IMR-90 (cell line): ENCODE results near the gene TMLHE. TPM values are rescaled to one million over a fixed set of nuclear protein-coding genes. Genes with fewer than 3 reads are reported as not detected.

Experiments
- ATAC-seq: fragments of 200-7000 bp; cut with Tn5 transposase; 2 replicates; pipeline ENCODE4 v1.9.1; 2020; ENCODE audit warnings: low read depth, mild to moderate bottlenecking, moderate library complexity
- BruUV-seq: library from RNA; stranded (reverse); fragments of 400-500 nt; replicated peaks from 2 replicates; lab custom pipeline; 2021; lab: Mats Ljungman, UMichigan
- CTCF ChIA-PET: fragments of 300-600 bp; formaldehyde crosslinking; extraction: SDS; loops from one replicate; lab custom pipeline; 2021; ENCODE audit warnings: antibody characterized with exemption; lab: Yijun Ruan, JAX
- POLR2A ChIA-PET: fragments of 300-600 bp; sonication (Branson Sonifier 250); formaldehyde crosslinking; loops from one replicate; lab custom pipeline; 2022; ENCODE audit warnings: antibody characterized with exemption; ENCODE audit not compliant: unreplicated experiment; lab: Charles Lee
- DNase-seq: peaks from one replicate; pipeline ENCODE4 v3.0.0; 2013
- H2AFZ ChIP-seq: replicated peaks from 2 replicates; pipeline ENCODE3; 2013; ENCODE audit warnings: low read length, mild to moderate bottlenecking; ENCODE audit not compliant: poor library complexity
- H2AK5ac ChIP-seq: 2 replicates; pipeline ENCODE4 v1.6.1; 2013; ENCODE audit warnings: low read depth, low read length, inconsistent platforms
- H2AK9ac ChIP-seq: replicated peaks from 2 replicates; pipeline ENCODE3; 2013; ENCODE audit warnings: mild to moderate bottlenecking, low read depth, low read length, moderate library complexity; ENCODE audit not compliant: poor library complexity
- H2BK120ac ChIP-seq: 2 replicates; pipeline ENCODE4 v1.6.1; 2013; ENCODE audit warnings: low read depth, low read length, inconsistent platforms
- H2BK15ac ChIP-seq: 3 replicates; pipeline ENCODE4 v1.6.1; 2013; ENCODE audit warnings: low read depth, low read length, inconsistent platforms
- H2BK20ac ChIP-seq: 2 replicates; pipeline ENCODE4 v1.6.1; 2013; ENCODE audit warnings: low read depth, mild to moderate bottlenecking, inconsistent platforms, low read length, moderate library complexity
- H2BK5ac ChIP-seq: 2 replicates; pipeline ENCODE4 v1.6.1; 2013; ENCODE audit warnings: mild to moderate bottlenecking, low read depth, low read length, inconsistent platforms; ENCODE audit not compliant: poor library complexity, severe bottlenecking
- H3K14ac ChIP-seq: replicated peaks from 2 replicates; pipeline ENCODE4 v1.6.1; 2013; ENCODE audit warnings: low read depth, low read length, inconsistent platforms
- H3K18ac ChIP-seq: 2 replicates; pipeline ENCODE4 v1.6.1; 2013; ENCODE audit warnings: low read depth, low read length, control low read depth
- H3K23ac ChIP-seq: 2 replicates; pipeline ENCODE4 v1.6.1; 2013; ENCODE audit warnings: low read depth, low read length, inconsistent platforms
- H3K27ac ChIP-seq: 2 replicates; pipeline ENCODE4 v1.5.1; 2013; ENCODE audit warnings: mild to moderate bottlenecking, control low read depth, low read length; ENCODE audit not compliant: insufficient read depth
- H3K27me3 ChIP-seq: 2 replicates; pipeline ENCODE4 v1.6.1; 2013; ENCODE audit warnings: low read length; ENCODE audit not compliant: control insufficient read depth, insufficient read depth
- H3K36me3 ChIP-seq: 2 replicates; pipeline ENCODE4 v1.6.1; 2013; ENCODE audit warnings: low read length, mixed read lengths; ENCODE audit not compliant: control insufficient read depth, insufficient read depth
- H3K4ac ChIP-seq: 2 replicates; pipeline ENCODE4 v1.6.1; 2013; ENCODE audit warnings: low read depth, low read length, inconsistent platforms
- H3K4me1 ChIP-seq: 2 replicates; pipeline ENCODE4 v1.6.1; 2013; ENCODE audit warnings: low read length, mixed read lengths; ENCODE audit not compliant: control insufficient read depth, insufficient read depth
- H3K4me2 ChIP-seq: 2 replicates; pipeline ENCODE4 v1.6.1; 2013; ENCODE audit warnings: low read depth, mild to moderate bottlenecking, control low read depth, low read length, moderate library complexity
- H3K4me3 ChIP-seq: 2 replicates; pipeline ENCODE4 v1.5.1; 2013; ENCODE audit warnings: low read depth, mild to moderate bottlenecking, control low read depth, low read length, moderate library complexity; ENCODE audit not compliant: insufficient read depth
- H3K56ac ChIP-seq: 2 replicates; pipeline ENCODE4 v1.6.1; 2013; ENCODE audit warnings: low read length, inconsistent platforms; ENCODE audit not compliant: insufficient read depth; ENCODE audit errors: extremely low read depth
- H3K79me1 ChIP-seq, 2 experiments: 2 replicates each; pipeline ENCODE4 v1.6.1; 2013; ENCODE audit warnings: low read length in 2 of 2, inconsistent platforms in 1 of 2, low read depth in 1 of 2
- H3K9ac ChIP-seq: 2 replicates; pipeline ENCODE4 v1.6.1; 2013; ENCODE audit warnings: low read depth, low read length, control low read depth
- H3K9me1 ChIP-seq: 2 replicates; pipeline ENCODE4 v1.6.1; 2013; ENCODE audit warnings: low read length, inconsistent platforms; ENCODE audit not compliant: insufficient read depth
- H3K9me3 ChIP-seq: 2 replicates; pipeline ENCODE4 v1.6.1; 2013; ENCODE audit warnings: low read length; ENCODE audit not compliant: control insufficient read depth, insufficient read depth
- H4K20me1 ChIP-seq: 2 replicates; pipeline ENCODE4 v1.6.1; 2013; ENCODE audit warnings: low read length, inconsistent platforms; ENCODE audit not compliant: insufficient read depth
- H4K5ac ChIP-seq: 2 replicates; pipeline ENCODE4 v1.6.1; 2013; ENCODE audit warnings: mild to moderate bottlenecking, low read depth, low read length, control low read depth
- H4K8ac ChIP-seq, 2 experiments: 2 replicates each; pipeline ENCODE4 v1.6.1; 2013; ENCODE audit warnings: low read depth in 2 of 2, low read length in 2 of 2, control low read depth in 1 of 2, inconsistent platforms in 1 of 2
- H4K91ac ChIP-seq: 2 replicates; pipeline ENCODE4 v1.6.1; 2013; ENCODE audit warnings: low read depth, low read length, inconsistent platforms; ENCODE audit not compliant: insufficient read depth
- BHLHE40 ChIP-seq: fragments of 150-350 bp; IDR thresholded peaks from 2 replicates; pipeline ENCODE4 v1.6.1; 2016; ENCODE audit warnings: mild to moderate bottlenecking, low read depth, low read length
- CEBPB ChIP-seq: IDR thresholded peaks from 2 replicates; pipeline ENCODE4 v1.6.1; 2012; ENCODE audit warnings: low read depth, low read length, improper control_type of control experiment
- CHD1 ChIP-seq: IDR thresholded peaks from 2 replicates; pipeline ENCODE4 v1.6.1; 2012; ENCODE audit warnings: low read depth, low read length, improper control_type of control experiment
- CTCF ChIP-seq: conservative IDR thresholded peaks from 2 replicates; pipeline ENCODE4 v1.5.1; 2012; ENCODE audit warnings: mild to moderate bottlenecking, low read depth, low read length, improper control_type of control experiment
- ELK1 ChIP-seq: fragments of 150-350 bp; IDR thresholded peaks from 2 replicates; pipeline ENCODE4 v1.6.1; 2016; ENCODE audit warnings: low read depth, mild to moderate bottlenecking, low read length, moderate library complexity, borderline replicate concordance
- FOS ChIP-seq: fragments of 150-350 bp; IDR thresholded peaks from 2 replicates; pipeline ENCODE4 v1.6.1; 2016; ENCODE audit warnings: low read depth, low read length
- MAFK ChIP-seq: IDR thresholded peaks from 2 replicates; pipeline ENCODE4 v1.6.1; 2012; ENCODE audit warnings: low read depth, low read length, improper control_type of control experiment
- MAZ ChIP-seq: IDR thresholded peaks from 2 replicates; pipeline ENCODE4 v1.6.1; 2012; ENCODE audit warnings: low read depth, mild to moderate bottlenecking, low read length, improper control_type of control experiment, moderate library complexity, borderline replicate concordance
- MXI1 ChIP-seq: IDR thresholded peaks from 2 replicates; pipeline ENCODE4 v1.6.1; 2012; ENCODE audit warnings: low read depth, mild to moderate bottlenecking, low read length, moderate library complexity, borderline replicate concordance
- NFE2L2 ChIP-seq: fragments of 150-350 bp; IDR thresholded peaks from 2 replicates; pipeline ENCODE4 v1.6.1; 2016; ENCODE audit warnings: low read depth, mild to moderate bottlenecking, low read length
- POLR2A ChIP-seq: IDR thresholded peaks from 2 replicates; pipeline ENCODE4 v1.6.1; 2012; ENCODE audit warnings: mild to moderate bottlenecking, low read depth, low read length
- RAD21 ChIP-seq: IDR thresholded peaks from 2 replicates; pipeline ENCODE4 v1.6.1; 2012; ENCODE audit warnings: low read length, improper control_type of control experiment
- RCOR1 ChIP-seq: IDR thresholded peaks from 2 replicates; pipeline ENCODE4 v1.6.1; 2012; ENCODE audit warnings: mild to moderate bottlenecking, low read length, improper control_type of control experiment; ENCODE audit not compliant: insufficient replicate concordance
- RFX5 ChIP-seq: IDR thresholded peaks from 2 replicates; pipeline ENCODE4 v1.8.0; 2012; ENCODE audit warnings: low read depth, mild to moderate bottlenecking, low read length, moderate library complexity
- SMC3 ChIP-seq: fragments of 150-350 bp; IDR thresholded peaks from 2 replicates; pipeline ENCODE4 v1.6.1; 2016; ENCODE audit warnings: low read depth, mild to moderate bottlenecking, antibody characterized with exemption, low read length, moderate library complexity
- USF2 ChIP-seq: fragments of 150-350 bp; IDR thresholded peaks from 2 replicates; pipeline ENCODE4 v1.6.1; 2017; ENCODE audit warnings: mild to moderate bottlenecking, antibody characterized with exemption, low read length, low read depth
- WGBS, 2 experiments: methylation state at CpG; one replicate each; pipeline versions ENCODE4 v1.1.5 to v1.1.7; 2013; ENCODE audit warnings: missing lambda C conversion rate in 2 of 2; ENCODE audit not compliant: insufficient read length in 1 of 2; ENCODE audit errors: extremely low coverage in 2 of 2; 5-methylcytosine and 5-hydroxymethylcytosine counted together
- dilution Hi-C: fragments of 300-500 bp; cut with HindIII; formaldehyde crosslinking; loops from one replicate; pipeline ENCODE4 v1.14.3; 2018; ENCODE audit warnings: low sequenced_read_pairs; ENCODE audit not compliant: unreplicated experiment
- in situ Hi-C: fragments of 300-500 bp; cut with MboI; formaldehyde crosslinking; loops from 3 replicates; pipeline ENCODE4 v1.14.3; 2019; ENCODE audit warnings: low sequenced_read_pairs, inconsistent platforms, mixed read lengths
- intact Hi-C: fragments of 100-400 bp; cut with micrococcal nuclease; formaldehyde crosslinking; loops from 2 replicates; pipeline ENCODE4 v1.10.0; 2022
- polyA plus RNA-seq, 3 experiments: library from polyadenylated mRNA; depleted of rRNA; stranded (reverse); fragments of >200 nt; gene quantifications; 2 replicates each; pipeline ENCODE4 v1.2.3, GENCODE V29; 2012; ENCODE audit warnings: low replicate concordance in 1 of 3
- total RNA-seq: library from RNA; depleted of rRNA; stranded (reverse); fragments of >200 nt; gene quantifications from 2 replicates; pipeline ENCODE4 v1.2.3, GENCODE V29; 2012

The TMLHE gene
- total and polyA plus RNA-seq, 2 of the 4 experiments (the other 2 are of a cell fraction) = 10.9 to 20.4 TPM

DNA sequence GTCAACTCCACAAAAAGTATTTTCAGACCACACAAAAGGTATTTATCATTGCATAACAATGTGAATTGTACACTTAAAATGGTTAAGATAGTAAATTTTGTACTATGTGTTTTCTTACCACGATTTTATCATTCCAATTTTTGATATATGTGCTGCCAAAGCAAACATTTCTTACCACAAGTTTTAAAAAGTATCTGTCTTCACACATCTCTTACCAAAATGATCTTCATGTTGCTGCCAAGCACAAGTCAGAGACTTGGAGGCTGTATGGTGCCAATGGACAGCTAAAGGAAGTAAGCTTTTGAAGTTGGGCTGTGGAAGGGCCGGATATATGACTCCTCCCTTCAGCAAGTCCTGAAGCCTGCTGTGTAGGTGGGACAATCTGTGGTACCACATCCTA, 67.9 kb downstream of the TMLHE start:
- Histone ChIP-seq H3K9me3 (no peaks in the 10 kb centered on the region), H3K27ac (no peak overlapping the region), H2BK5ac (no peak overlapping the region), H3K4me2 (no peak overlapping the region), H3K9me1 (no peaks in the 10 kb centered on the region), H4K8ac (no peak overlapping the region), H2AK5ac (no peak overlapping the region), H3K4me1 (no peaks in the 10 kb centered on the region), H2BK15ac (no peak overlapping the region), H3K23ac (no peak overlapping the region), H3K4ac (no peak overlapping the region), H3K9ac (no peak overlapping the region), H3K36me3 (peaks cover 2% of the 10 kb centered on the region; the same call in 1 of the 2 replicates), H3K27me3 (no peaks in the 10 kb centered on the region), H3K14ac (no peak overlapping the region), H3K56ac (no peak overlapping the region), H3K18ac (no peak overlapping the region), H2BK120ac (no peak overlapping the region), H3K79me1 (no peaks in the 10 kb centered on the region), H2BK20ac (no peak overlapping the region), H2AFZ (no peak overlapping the region), H3K4me3 (no peak overlapping the region), H4K20me1 (no peaks in the 10 kb centered on the region), H2AK9ac (no peak overlapping the region), H4K91ac (no peak overlapping the region), H4K5ac (no peak overlapping the region)
- dilution Hi-C loops (no loop called here), in situ Hi-C loops (no loop called here), intact Hi-C loops (no loop called here)
- ChIA-PET POLR2A (no interaction called here), CTCF (no interaction called here)
- WGBS, 2 experiments = no CpG with 5 or more reads among the region's 2 CpGs
- no TSS peak for BruUV-seq
- no peak for DNase-seq
- TF ChIP-seq RFX5 (no peak), MXI1 (no peak), BHLHE40 (no peak), CTCF (no peak), SMC3 (no peak), NFE2L2 (no peak), POLR2A (no peak), ELK1 (no peak), MAZ (no peak), USF2 (no peak), MAFK (no peak), RAD21 (no peak), CEBPB (no peak), FOS (no peak), CHD1 (no peak), RCOR1 (no peak)
- no peak for ATAC-seq
